K562 (cell line): ENCODE measurements around the gene TMEM156. TPM values are rescaled to one million over a fixed set of nuclear protein-coding genes. Genes with fewer than 3 reads are reported as not detected.
"Not testable (repeated sequence)": the region's sequence is repeated elsewhere in the genome, so short reads cannot be mapped to it uniquely, and the experiment has no call there.

Experiments
- ATAC-seq: fragments of 200-7000 bp; cut with Tn5 transposase; 3 replicates; pipeline ENCODE4 v1.9.1; 2020; ENCODE audit warnings: moderate library complexity
- BruUV-seq: library from RNA; stranded (reverse); fragments of 400-500 nt; replicated peaks from 2 replicates; lab custom pipeline; 2021; lab: Mats Ljungman, UMichigan
- CTCF ChIA-PET: fragments of 300-600 bp; formaldehyde crosslinking; extraction: SDS; loops from one replicate; lab custom pipeline; 2021; ENCODE audit warnings: low intra/inter-chr PET ratio; lab: Yijun Ruan, JAX
- POLR2A ChIA-PET: fragments of 300-600, 350-650 bp; sonication (Branson Sonifier 250); formaldehyde crosslinking; extraction: SDS; loops from one replicate; lab custom pipeline; 2021; ENCODE audit warnings: antibody characterized with exemption, inconsistent platforms; lab: Yijun Ruan, JAX
- DNase-seq, 4 experiments: peaks; one replicate each; pipeline versions ENCODE4 v3.0.0 to v3.0.0-alpha.2; 2011 to 2018; ENCODE audit warnings: low spot score in 3 of 4, mixed read lengths in 3 of 4; ENCODE audit errors: extremely low read depth in 1 of 4
- FAIRE-seq: peaks from 2 replicates; lab custom pipeline; 2011; peaks lifted over from hg19 to GRCh38; lab: Jason Lieb, UNC
- H2AFZ ChIP-seq: 2 replicates; pipeline ENCODE4 v1.6.0; 2011; ENCODE audit warnings: low read depth, low read length, control low read depth, inconsistent platforms
- H3K27ac ChIP-seq: fragments of 200-600 bp; 3 replicates; pipeline ENCODE4 v1.8.0; 2011; ENCODE audit warnings: low read depth, mild to moderate bottlenecking, control low read depth, inconsistent platforms, low read length, moderate library complexity, mixed read lengths; ENCODE audit errors: extremely low read depth
- H3K27me3 ChIP-seq, 2 experiments: fragments of 300-600 bp in 1 of 2; 2 replicates in 1 of 2; 3 replicates in 1 of 2; pipeline versions ENCODE4 v1.6.0 to v1.8.0; 2011; ENCODE audit warnings: inconsistent platforms in 2 of 2, low read length in 2 of 2, mild to moderate bottlenecking in 1 of 2, mixed read lengths in 1 of 2, moderate library complexity in 1 of 2; ENCODE audit not compliant: control insufficient read depth in 2 of 2, insufficient read depth in 2 of 2
- H3K36me3 ChIP-seq: fragments of 300-600 bp; 3 replicates; pipeline ENCODE4 v1.8.0; 2011; ENCODE audit warnings: mild to moderate bottlenecking, low read length, inconsistent platforms; ENCODE audit not compliant: control insufficient read depth, insufficient read depth
- H3K4me1 ChIP-seq, 2 experiments: fragments of 200-600 bp in 1 of 2; replicated peaks in 1 of 2; 2 replicates in 1 of 2; 3 replicates in 1 of 2; pipeline versions ENCODE4 v1.5.1 to v1.8.0; 2011; ENCODE audit warnings: inconsistent platforms in 2 of 2, low read length in 2 of 2, mild to moderate bottlenecking in 1 of 2, mixed read lengths in 1 of 2, moderate library complexity in 1 of 2; ENCODE audit not compliant: control insufficient read depth in 2 of 2, insufficient read depth in 2 of 2
- H3K4me2 ChIP-seq: 2 replicates; pipeline ENCODE4 v1.6.1; 2011; ENCODE audit warnings: low read length, control low read depth, inconsistent platforms, mixed read lengths; ENCODE audit not compliant: insufficient read depth
- H3K4me3 ChIP-seq: fragments of 200-600 bp; sonication (generic), shearing (Covaris generic); 2 replicates; pipeline ENCODE4 v1.5.1; 2016; ENCODE audit warnings: control low read depth, inconsistent platforms
- H3K79me2 ChIP-seq: fragments of 200-600 bp; 3 replicates; pipeline ENCODE4 v1.8.0; 2011; ENCODE audit warnings: low read length, inconsistent platforms; ENCODE audit not compliant: control insufficient read depth, insufficient read depth
- H3K9ac ChIP-seq, 2 experiments: 2 replicates each; pipeline versions ENCODE4 v1.6.0 to v1.6.1; 2011; ENCODE audit warnings: low read depth in 2 of 2, low read length in 2 of 2, control low read depth in 1 of 2, inconsistent platforms in 1 of 2, mild to moderate bottlenecking in 1 of 2, mixed read lengths in 1 of 2; ENCODE audit not compliant: insufficient read depth in 1 of 2
- H3K9me1 ChIP-seq: one replicate; pipeline ENCODE4 v1.6.0; 2011; ENCODE audit warnings: inconsistent platforms, mild to moderate bottlenecking, low read length, moderate library complexity; ENCODE audit not compliant: control insufficient read depth, insufficient read depth
- H3K9me3 ChIP-seq: replicated peaks from 2 replicates; pipeline ENCODE4 v1.5.1; 2011; ENCODE audit warnings: low read depth, low read length, inconsistent platforms; ENCODE audit not compliant: control insufficient read depth, insufficient read depth
- H4K20me1 ChIP-seq: replicated peaks from 2 replicates; pipeline ENCODE4 v1.6.1; 2011; ENCODE audit warnings: low read length, inconsistent platforms, mixed read lengths; ENCODE audit not compliant: control insufficient read depth, insufficient read depth
- DMBX1 ChIP-seq: fragments of 250-450 bp; sonication (Bioruptor Pico); IDR thresholded peaks from 2 replicates; pipeline ENCODE4 v1.8.0; 2022; ENCODE audit warnings: inconsistent platforms, mild to moderate bottlenecking, moderate library complexity, borderline replicate concordance
- KDM1A ChIP-seq, 2 experiments: fragments of 450-650 bp; IDR thresholded peaks; 2 replicates each; pipeline ENCODE4 v1.6.1; 2016; ENCODE audit warnings: mild to moderate bottlenecking in 2 of 2
- LARP7 ChIP-seq: fragments of 450-650 bp; IDR thresholded peaks from 2 replicates; pipeline ENCODE4 v1.6.1; 2016
- PBX2 ChIP-seq, 2 experiments: IDR thresholded peaks in 1 of 2; conservative IDR thresholded peaks in 1 of 2; 2 replicates each; pipeline ENCODE4 v1.6.1; 2016; ENCODE audit warnings: low read depth in 2 of 2, mild to moderate bottlenecking in 1 of 2, missing compliant biosample characterization in 1 of 2, missing genetic modification characterization in 1 of 2, moderate library complexity in 1 of 2
- ZNF311 ChIP-seq: fragments of 250-450 bp; sonication (Bioruptor Pico); IDR thresholded peaks from 2 replicates; pipeline ENCODE4 v1.4.0; 2020; ENCODE audit warnings: mild to moderate bottlenecking, moderate library complexity
- ZNF592 ChIP-seq: fragments of 450-650 bp; IDR thresholded peaks from 2 replicates; pipeline ENCODE4 v1.6.1; 2017; ENCODE audit warnings: antibody characterized with exemption, mild to moderate bottlenecking
- WGBS: fragments of 100-300 bp; shearing (Covaris generic); methylation state at CpG from one replicate; pipeline ENCODE4 v1.1.6; 2016; ENCODE audit warnings: low coverage, mixed read lengths; ENCODE audit not compliant: insufficient coverage; ENCODE audit errors: missing lambda C conversion rate; 5-methylcytosine and 5-hydroxymethylcytosine counted together
- in situ Hi-C: fragments of 300-500 bp; cut with MboI; formaldehyde crosslinking; loops from 4 replicates; pipeline ENCODE4 v1.15.0; 2018; ENCODE audit warnings: inconsistent platforms, mixed read lengths
- intact Hi-C: fragments of 100-400 bp; cut with micrococcal nuclease; formaldehyde crosslinking; loops from 2 replicates; pipeline ENCODE4 v1.14.2; 2022
- polyA plus RNA-seq, 8 experiments: library from polyadenylated mRNA; depleted of rRNA in 4 of 8; stranded (reverse) in 5 of 8; unstranded in 3 of 8; fragments of >200 nt; fragmentation: Nextera tagmentation in 2 of 8; fragmentation: Illumina TruSeq in 1 of 8; extraction: Ambion mirVana in 2 of 8; extraction: Trizol in 1 of 8; gene quantifications; 2 replicates each; pipeline versions ENCODE4 v1.2.1 to v1.2.3, GENCODE V29; 2011 to 2014; ENCODE audit warnings: inconsistent platforms in 1 of 8, missing spikeins in 1 of 8
- total RNA-seq, 7 experiments: library from RNA; depleted of rRNA in 6 of 7; stranded (reverse); fragments of >200 nt in 6 of 7; fragmentation: Illumina TruSeq in 2 of 7; extraction: Trizol in 2 of 7; gene quantifications; 2 replicates each; pipeline versions ENCODE4 v1.2.1 to v1.2.3, GENCODE V29; 2011 to 2021; ENCODE audit warnings: low replicate concordance in 1 of 7
- TF ChIP-seq, protein P1 (sequence below): fragments of 450-650 bp; formaldehyde crosslinking; IDR thresholded peaks from 2 replicates; pipeline ENCODE4 v1.4.0; 2022; ENCODE audit warnings: mild to moderate bottlenecking, moderate library complexity
- TF ChIP-seq, protein P2 (sequence below): fragments of 450-650 bp; formaldehyde crosslinking; IDR thresholded peaks from 2 replicates; pipeline ENCODE4 v1.4.0; 2022; ENCODE audit warnings: missing genetic modification characterization

The TMEM156 gene
- total and polyA plus RNA-seq, 9 of the 15 experiments (the other 6 are each of a cell fraction or from before 2014, with no cell fraction given): 3.5 to 9.6 (median 6.4) TPM

- BruUV-seq; in situ Hi-C loops; TF ChIP-seq PBX2 (CRISPR knock-in tag; IDR thresholded peaks at IDR 0.05; ENCODE audit: low read depth): not testable (repeated sequence)
- TF ChIP-seq PBX2 (tag; conservative IDR thresholded peaks at IDR 0.05; ENCODE audit: low read depth) (peak; percentile 41; the same call in 1 of the 2 replicates), LARP7 (0 out of 2 replicates have a peak, but pooled peaks have one; percentile 22), KDM1A (IDR thresholded peaks at IDR 0.05) (0 out of 4 replicates have a peak, but pooled peaks of 1 of the 2 experiments have one; percentile 21), ZNF311 (CRISPR knock-in tag) (0 out of 2 replicates have a peak, but pooled peaks have one; percentile 29), DMBX1 (CRISPR knock-in tag) (peak; percentile 95), ZNF592 (peak; percentile 75)
- TF ChIP-seq, protein P1, sequence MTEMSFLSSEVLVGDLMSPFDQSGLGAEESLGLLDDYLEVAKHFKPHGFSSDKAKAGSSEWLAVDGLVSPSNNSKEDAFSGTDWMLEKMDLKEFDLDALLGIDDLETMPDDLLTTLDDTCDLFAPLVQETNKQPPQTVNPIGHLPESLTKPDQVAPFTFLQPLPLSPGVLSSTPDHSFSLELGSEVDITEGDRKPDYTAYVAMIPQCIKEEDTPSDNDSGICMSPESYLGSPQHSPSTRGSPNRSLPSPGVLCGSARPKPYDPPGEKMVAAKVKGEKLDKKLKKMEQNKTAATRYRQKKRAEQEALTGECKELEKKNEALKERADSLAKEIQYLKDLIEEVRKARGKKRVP: peak; percentile 43; the same call in 1 of the 2 replicates
- TF ChIP-seq, protein P2, sequence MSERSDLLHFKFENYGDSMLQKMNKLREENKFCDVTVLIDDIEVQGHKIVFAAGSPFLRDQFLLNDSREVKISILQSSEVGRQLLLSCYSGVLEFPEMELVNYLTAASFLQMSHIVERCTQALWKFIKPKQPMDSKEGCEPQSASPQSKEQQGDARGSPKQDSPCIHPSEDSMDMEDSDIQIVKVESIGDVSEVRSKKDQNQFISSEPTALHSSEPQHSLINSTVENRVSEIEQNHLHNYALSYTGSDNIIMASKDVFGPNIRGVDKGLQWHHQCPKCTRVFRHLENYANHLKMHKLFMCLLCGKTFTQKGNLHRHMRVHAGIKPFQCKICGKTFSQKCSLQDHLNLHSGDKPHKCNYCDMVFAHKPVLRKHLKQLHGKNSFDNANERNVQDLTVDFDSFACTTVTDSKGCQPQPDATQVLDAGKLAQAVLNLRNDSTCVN: peak; percentile 56; the same call in 1 of the 2 replicates
Observed at GRCh38 chr4:39031590-39032020, 604 bp downstream of the TMEM156 start.

More at GRCh38 chr4:39031590-39032020, 604 bp downstream of the TMEM156 start:
- POLR2A ChIA-PET: interaction anchor here (0.8 to 1.2 kb wide), 2 partner anchors 12 to 56 kb away, joined by 3 read pairs; no protein-coding TSS in a partner anchor
- Histone ChIP-seq H2AFZ (peak overlapping the region; percentile 85), H3K4me2 (peak overlapping the region; percentile 42), H3K9ac (peak overlapping the region; percentile 19 to 49; a peak in 2 of 4 replicates), H3K27ac (peak overlapping the region; percentile 62; the same call in 2 of the 3 replicates), H3K79me2 (peaks cover 15% of the 10 kb centered on the region; the same call in 2 of the 3 replicates), H3K4me3 (peak overlapping the region; percentile 17), H3K4me1 (peaks cover 9 to 14% of the 10 kb centered on the region in 2 experiments; a peak in 4 of 5 replicates)
- intact Hi-C loops, H3K36me3 ChIP-seq, H3K9me1 ChIP-seq, H3K9me3 ChIP-seq, H4K20me1 ChIP-seq, FAIRE-seq, DNase-seq, H3K27me3 ChIP-seq: not testable (repeated sequence)
- peak; percentile 25 for ATAC-seq
- 17% methylated on average over 6 of the region's 6 CpGs for WGBS
- CTCF ChIA-PET: interaction anchor here (0.6 kb wide), 1 partner anchor 77 kb away, joined by 3 read pairs; no protein-coding TSS in a partner anchor
